ENCODE results near the gene B3GNT2.

- TF ChIP-seq CTCF (IDR thresholded peaks at IDR 0.05) (no peak), POLR2A (IDR thresholded peaks at IDR 0.05) (no peak)
Measured at GRCh38 chr2:62181843-62182242, 14.1 kb upstream of the B3GNT2 start.

Measured in ovary (tissue), 3 donors.